Measurements from ENCODE around the gene NAALADL2.

DNA sequence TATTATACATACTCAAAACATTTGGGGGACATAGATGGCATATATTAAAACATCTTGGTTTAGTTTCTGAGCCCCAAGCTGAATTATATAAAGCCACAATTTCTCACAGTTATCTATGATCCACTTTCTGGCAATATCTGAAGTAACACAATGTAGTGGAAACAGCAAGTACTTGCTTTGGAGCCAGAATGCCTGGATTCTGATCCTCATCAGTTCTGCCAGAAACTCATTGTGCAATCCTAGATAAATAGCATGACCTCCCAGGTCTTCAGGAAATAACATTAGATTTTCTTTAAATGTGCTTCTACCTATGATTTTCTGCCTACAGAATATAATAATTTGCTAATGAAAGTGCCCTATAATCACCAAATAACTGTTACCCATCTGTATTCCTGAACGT lies 544.9 kb downstream of the NAALADL2 start:
- TF ChIP-seq BHLHE40 (IDR thresholded peaks at IDR 0.05; ENCODE audit: low read length), result no peak
- no peak for TF ChIP-seq SMAD9 (CRISPR knock-in tag; IDR thresholded peaks at IDR 0.05)
- TF ChIP-seq REXO4 (CRISPR knock-in tag; IDR thresholded peaks at IDR 0.05; ENCODE audit: borderline replicate concordance), result no peak
- TF ChIP-seq CTCF (CRISPR knock-in tag; IDR thresholded peaks at IDR 0.05), result no peak
- TF ChIP-seq MTF1 (CRISPR knock-in tag; IDR thresholded peaks at IDR 0.05), result no peak
- no peak for TF ChIP-seq ZKSCAN8 (CRISPR knock-in tag; IDR thresholded peaks at IDR 0.05; ENCODE audit: borderline replicate concordance)
- TF ChIP-seq PAX8 (CRISPR knock-in tag; IDR thresholded peaks at IDR 0.05; ENCODE audit: borderline replicate concordance), result no peak
